PC-9 (cell line): ENCODE data around the gene PGRMC1. TPM values are rescaled to one million over a fixed set of nuclear protein-coding genes. Genes with fewer than 3 reads are reported as not detected.

ENCODE experiments used
- BruUV-seq: library from RNA; stranded (reverse); fragments of 400-500 nt; replicated peaks from 2 replicates; lab custom pipeline; 2021; lab: Mats Ljungman, UMichigan
- CTCF ChIA-PET: fragments of 300-600 bp; sonication (Branson Sonifier 250); formaldehyde crosslinking; loops from one replicate; lab custom pipeline; 2022; ENCODE audit warnings: antibody characterized with exemption; lab: Charles Lee
- POLR2A ChIA-PET: fragments of 300-600 bp; sonication (Branson Sonifier 250); formaldehyde crosslinking; loops from one replicate; lab custom pipeline; 2022; ENCODE audit warnings: antibody characterized with exemption; ENCODE audit not compliant: unreplicated experiment; lab: Charles Lee
- DNase-seq, 2 experiments: peaks; one replicate each; pipeline versions ENCODE4 v3.0.0 to v3.0.0-alpha.2; 2015 to 2022; ENCODE audit warnings: mixed read lengths in 1 of 2
- H2AFZ ChIP-seq: fragments of 200-600 bp; sonication (generic); 2 replicates; pipeline ENCODE4 v1.8.1; 2017; ENCODE audit warnings: antibody characterized with exemption
- H3F3A ChIP-seq: fragments of 200-600 bp; sonication (generic); 2 replicates; pipeline ENCODE4 v1.8.1; 2017; ENCODE audit warnings: antibody characterized with exemption, mild to moderate bottlenecking, low read depth; ENCODE audit not compliant: insufficient read depth
- H3K27ac ChIP-seq: fragments of 200-600 bp; sonication (generic); 2 replicates; pipeline ENCODE4 v1.6.1; 2016; ENCODE audit warnings: mixed run types
- H3K27me3 ChIP-seq: fragments of 200-600 bp; sonication (generic); 2 replicates; pipeline ENCODE4 v1.6.1; 2016; ENCODE audit warnings: low read depth, mixed run types; ENCODE audit not compliant: insufficient read depth
- H3K36me3 ChIP-seq: fragments of 200-600 bp; sonication (generic); 2 replicates; pipeline ENCODE4 v1.6.1; 2016; ENCODE audit warnings: low read depth, mixed run types
- H3K4me1 ChIP-seq: fragments of 200-600 bp; sonication (generic); replicated peaks from 2 replicates; pipeline ENCODE4 v1.6.1; 2016; ENCODE audit warnings: mixed run types; ENCODE audit not compliant: insufficient read depth
- H3K4me2 ChIP-seq: fragments of 200-600 bp; sonication (generic); 2 replicates; pipeline ENCODE4 v1.6.1; 2017; ENCODE audit warnings: mixed run types
- H3K4me3 ChIP-seq: fragments of 200-600 bp; sonication (generic); 2 replicates; pipeline ENCODE4 v1.6.1; 2016; ENCODE audit warnings: mixed run types
- H3K79me2 ChIP-seq: fragments of 200-600 bp; sonication (generic); 2 replicates; pipeline ENCODE4 v1.6.1; 2017; ENCODE audit warnings: low read depth, mixed run types
- H3K9me2 ChIP-seq: fragments of 200-600 bp; sonication (generic); 2 replicates; pipeline ENCODE4 v1.8.1; 2017; ENCODE audit warnings: mild to moderate bottlenecking; ENCODE audit not compliant: insufficient read depth
- H3K9me3 ChIP-seq: fragments of 200-600 bp; sonication (generic); 2 replicates; pipeline ENCODE4 v1.8.1; 2016; ENCODE audit warnings: low read depth; ENCODE audit not compliant: insufficient read depth
- H4K20me1 ChIP-seq: fragments of 200-600 bp; sonication (generic); 2 replicates; pipeline ENCODE4 v1.8.1; 2017; ENCODE audit not compliant: insufficient read depth
- EZH2 ChIP-seq: fragments of 200-600 bp; sonication (generic); IDR thresholded peaks from 2 replicates; pipeline ENCODE4 v1.8.0; 2017; ENCODE audit warnings: antibody characterized with exemption, low read depth
- intact Hi-C: fragments of 100-400 bp; cut with micrococcal nuclease; formaldehyde crosslinking; loops from one replicate; pipeline ENCODE4 v1.10.0; 2022; ENCODE audit not compliant: unreplicated experiment
- total RNA-seq: library from RNA; stranded (reverse); gene quantifications from 2 replicates; pipeline ENCODE4 v1.2.3, GENCODE V29; 2021
- TF ChIP-seq, protein P1 (sequence below): fragments of 200-600 bp; sonication (generic); conservative IDR thresholded peaks from 2 replicates; pipeline ENCODE4 v1.6.1; 2017; ENCODE audit warnings: mixed run types, antibody characterized with exemption, mild to moderate bottlenecking, moderate library complexity

PGRMC1 gene
- total RNA-seq, 1 experiment from 2014 or later: 204 TPM

DNA sequence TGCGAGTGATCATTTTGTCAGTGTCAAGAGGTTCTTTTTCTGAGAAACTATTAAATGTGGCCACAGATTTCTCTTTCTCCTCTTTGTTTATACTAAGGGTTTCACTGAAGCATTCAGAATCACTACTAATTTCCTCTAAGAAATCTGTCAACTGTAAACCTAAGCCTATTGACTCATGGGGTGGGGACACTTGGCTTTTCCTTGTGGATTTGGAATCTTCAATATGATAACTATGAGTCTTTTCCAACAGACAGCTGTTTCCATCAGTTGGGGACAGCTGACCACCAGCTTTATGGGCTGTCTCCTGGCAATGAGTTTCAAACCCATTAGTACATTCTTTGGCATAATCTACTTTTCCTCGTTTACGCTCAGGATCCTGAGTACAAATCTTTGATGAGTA, 13.8 kb downstream of the PGRMC1 start:
- H3K9me2 ChIP-seq: no peaks in the 10 kb centered on the region
- H2AFZ ChIP-seq: no peak overlapping the region
- ChIA-PET POLR2A (no interaction called here), CTCF (no interaction called here)
- no peaks in the 10 kb centered on the region for H4K20me1 ChIP-seq
- no peaks in the 10 kb centered on the region for H3F3A ChIP-seq
- H3K27me3 ChIP-seq: no peaks in the 10 kb centered on the region
- no TSS peak for BruUV-seq
- H3K4me1 ChIP-seq: peaks cover 9% of the 10 kb centered on the region; the same call in 1 of the 2 replicates
- intact Hi-C loops: no loop called here
- H3K9me3 ChIP-seq: no peaks in the 10 kb centered on the region
- DNase-seq: no peak
- no peaks in the 10 kb centered on the region for H3K79me2 ChIP-seq
- no peak overlapping the region for H3K27ac ChIP-seq
- TF ChIP-seq, protein P1, sequence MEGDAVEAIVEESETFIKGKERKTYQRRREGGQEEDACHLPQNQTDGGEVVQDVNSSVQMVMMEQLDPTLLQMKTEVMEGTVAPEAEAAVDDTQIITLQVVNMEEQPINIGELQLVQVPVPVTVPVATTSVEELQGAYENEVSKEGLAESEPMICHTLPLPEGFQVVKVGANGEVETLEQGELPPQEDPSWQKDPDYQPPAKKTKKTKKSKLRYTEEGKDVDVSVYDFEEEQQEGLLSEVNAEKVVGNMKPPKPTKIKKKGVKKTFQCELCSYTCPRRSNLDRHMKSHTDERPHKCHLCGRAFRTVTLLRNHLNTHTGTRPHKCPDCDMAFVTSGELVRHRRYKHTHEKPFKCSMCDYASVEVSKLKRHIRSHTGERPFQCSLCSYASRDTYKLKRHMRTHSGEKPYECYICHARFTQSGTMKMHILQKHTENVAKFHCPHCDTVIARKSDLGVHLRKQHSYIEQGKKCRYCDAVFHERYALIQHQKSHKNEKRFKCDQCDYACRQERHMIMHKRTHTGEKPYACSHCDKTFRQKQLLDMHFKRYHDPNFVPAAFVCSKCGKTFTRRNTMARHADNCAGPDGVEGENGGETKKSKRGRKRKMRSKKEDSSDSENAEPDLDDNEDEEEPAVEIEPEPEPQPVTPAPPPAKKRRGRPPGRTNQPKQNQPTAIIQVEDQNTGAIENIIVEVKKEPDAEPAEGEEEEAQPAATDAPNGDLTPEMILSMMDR: no peak
- H3K36me3 ChIP-seq: no peaks in the 10 kb centered on the region
- H3K4me3 ChIP-seq: no peak overlapping the region
- H3K4me2 ChIP-seq: no peak overlapping the region

DNA sequence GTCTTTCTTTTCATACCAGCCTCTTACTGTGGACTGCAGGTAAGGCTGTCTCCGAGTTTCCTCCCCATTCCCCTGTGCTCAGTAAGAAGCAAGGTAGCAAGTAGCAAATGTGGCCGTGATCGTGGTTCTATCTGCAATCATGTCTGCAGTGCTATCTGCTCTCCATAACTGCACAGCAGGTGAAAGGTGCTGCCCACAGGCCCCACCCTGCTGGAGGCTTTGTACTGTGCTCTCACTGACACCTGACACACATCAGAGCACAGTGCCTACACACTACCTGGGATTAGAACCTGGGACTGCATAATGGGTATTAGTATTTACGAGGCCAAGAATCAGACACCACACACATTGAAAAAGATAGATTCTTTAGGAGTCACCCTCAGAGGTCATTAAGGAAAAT, 15.3 kb downstream of the PGRMC1 start:
- Histone ChIP-seq H3F3A (no peaks in the 10 kb centered on the region), H4K20me1 (no peaks in the 10 kb centered on the region), H3K4me1 (peaks cover 9% of the 10 kb centered on the region; the same call in 1 of the 2 replicates), H3K9me2 (no peaks in the 10 kb centered on the region), H3K27me3 (no peaks in the 10 kb centered on the region), H3K9me3 (no peaks in the 10 kb centered on the region), H3K4me2 (peak overlapping the region; percentile 40; the same call in 1 of the 2 replicates), H3K79me2 (no peaks in the 10 kb centered on the region), H3K27ac (no peak overlapping the region), H3K4me3 (no peak overlapping the region), H3K36me3 (no peaks in the 10 kb centered on the region), H2AFZ (no peak overlapping the region)
- ChIA-PET POLR2A (no interaction called here), CTCF (no interaction called here)
- intact Hi-C loops: no loop called here
- no peak for DNase-seq
- TF ChIP-seq EZH2: no peak
- TF ChIP-seq, protein P1: no peak
- BruUV-seq: no TSS peak

DNA sequence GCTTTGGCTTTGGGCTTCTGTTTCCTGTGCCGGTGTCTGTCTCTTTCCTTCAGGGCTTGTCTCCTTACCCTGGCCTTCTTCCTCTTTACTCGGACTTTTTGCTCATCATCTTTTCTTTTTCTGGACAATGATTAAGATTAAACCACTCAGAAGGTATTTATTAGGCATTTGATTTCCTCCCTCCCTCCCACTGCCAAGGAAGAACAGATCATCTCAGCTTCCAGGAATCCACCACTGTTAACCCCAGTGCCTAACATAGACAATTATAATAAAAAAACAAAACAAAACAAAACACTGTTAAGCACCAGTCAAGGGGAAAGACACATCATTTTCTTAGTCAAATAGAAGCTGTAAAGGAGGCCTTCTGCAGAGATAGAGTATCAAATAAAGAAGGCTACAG, 16.6 kb downstream of the PGRMC1 start:
- ChIA-PET CTCF (no interaction called here), POLR2A (no interaction called here)

More for the DNA sequence above, 16.6 kb downstream of the PGRMC1 start:
- no TSS peak for BruUV-seq
- Histone ChIP-seq H2AFZ (no peak overlapping the region), H3K27ac (no peak overlapping the region), H3K4me3 (no peak overlapping the region), H3K36me3 (no peaks in the 10 kb centered on the region), H3K4me2 (no peak overlapping the region), H3F3A (no peaks in the 10 kb centered on the region), H3K27me3 (no peaks in the 10 kb centered on the region; the same call in 1 of the 2 replicates), H3K9me3 (no peaks in the 10 kb centered on the region), H3K4me1 (peaks cover 9% of the 10 kb centered on the region; the same call in 1 of the 2 replicates), H3K9me2 (no peaks in the 10 kb centered on the region), H4K20me1 (no peaks in the 10 kb centered on the region), H3K79me2 (no peaks in the 10 kb centered on the region)
- intact Hi-C loops: no loop called here
- TF ChIP-seq, protein P1: no peak
- no peak for TF ChIP-seq EZH2
- no peak for DNase-seq
